Measurements from ENCODE around the gene LINGO3.

Gene LINGO3

DNA sequence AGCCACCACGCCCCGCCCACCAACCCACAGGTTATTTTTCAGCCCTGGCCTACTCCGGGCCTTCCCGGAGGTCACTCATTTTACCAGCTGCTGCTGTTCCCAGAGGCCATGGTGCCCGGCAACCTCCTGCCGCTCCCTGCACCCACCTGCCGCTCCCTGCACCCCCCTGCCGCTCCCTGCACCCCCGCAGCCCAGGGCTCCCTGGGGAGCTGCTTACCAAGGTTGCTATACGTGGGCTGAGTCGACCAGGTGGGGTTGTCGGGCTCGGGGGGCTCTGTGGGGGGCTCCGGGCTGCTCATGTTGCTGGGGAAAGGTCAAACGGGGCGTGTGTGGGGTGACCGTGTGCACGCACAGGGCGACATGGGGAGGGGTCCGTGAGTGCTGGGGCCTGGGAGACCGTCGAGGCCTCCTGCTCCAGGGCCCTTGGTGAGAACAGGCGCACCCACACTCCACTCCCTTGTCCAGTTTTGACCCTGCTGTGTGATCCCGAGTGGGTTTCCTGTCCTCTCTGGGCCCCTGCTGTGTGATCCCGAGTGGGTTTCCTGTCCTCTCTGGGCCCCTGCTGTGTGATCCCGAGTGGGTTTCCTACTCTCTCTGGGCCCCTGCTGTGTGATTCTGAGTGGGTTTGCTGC is 27.2 kb downstream of the LINGO3 start:
- DNase-seq: no peak

DNA sequence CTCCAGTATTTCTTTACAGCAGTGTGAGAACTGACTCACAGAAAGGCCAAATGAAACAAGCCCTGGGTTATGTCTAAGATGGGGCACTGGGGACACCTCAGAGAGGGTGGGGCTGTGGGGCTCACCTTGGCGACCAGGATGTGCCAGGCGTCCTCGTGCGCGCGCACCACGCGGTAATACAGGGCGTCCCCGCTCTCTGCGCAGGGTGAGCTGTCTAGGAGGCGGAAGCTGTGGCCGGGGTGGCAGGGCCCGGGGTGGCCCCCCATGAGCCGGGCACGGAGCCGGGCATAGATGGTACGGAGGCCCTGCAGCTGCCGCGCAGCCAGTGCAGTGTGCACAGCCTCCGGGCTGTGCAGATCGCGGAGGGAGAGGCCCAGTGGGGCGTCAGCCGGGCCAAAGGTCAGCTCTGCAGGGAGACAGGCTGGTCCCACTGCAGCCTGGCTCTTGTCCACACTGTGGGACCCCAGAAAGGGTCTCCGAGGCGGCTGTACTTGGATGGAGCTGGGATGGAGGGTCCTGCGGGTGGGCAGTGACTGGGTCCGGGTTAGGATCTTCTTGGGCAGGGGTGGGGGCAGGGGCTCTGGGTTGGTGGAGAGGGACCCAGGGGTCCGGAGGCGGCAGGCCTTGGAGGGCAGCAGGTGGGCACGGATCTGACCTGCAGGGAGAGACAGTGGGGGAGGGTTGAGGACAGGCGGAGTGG is 29.3 kb downstream of the LINGO3 start:
- DNase-seq: no peak

DNA sequence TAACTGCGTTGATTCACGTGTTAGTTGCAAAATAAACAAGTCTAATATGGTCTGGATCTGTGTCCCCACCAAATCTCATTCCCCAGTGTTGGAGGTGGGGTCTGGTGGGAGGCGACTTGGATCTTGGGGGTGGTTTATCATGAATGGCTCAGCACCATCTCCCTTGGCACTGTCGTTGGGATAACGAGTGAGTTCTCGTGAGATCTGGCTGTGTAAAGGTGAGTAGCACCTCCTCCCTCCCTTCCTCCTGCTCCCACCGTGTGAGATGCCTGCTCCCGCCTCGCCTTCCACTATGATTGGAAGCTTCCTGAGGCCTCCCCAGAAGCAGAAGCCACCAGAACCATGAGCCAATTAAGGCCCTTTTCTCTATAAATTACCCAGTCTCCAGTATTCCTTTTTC is 30.8 kb downstream of the LINGO3 start:
- DNase-seq: no peak

DNA sequence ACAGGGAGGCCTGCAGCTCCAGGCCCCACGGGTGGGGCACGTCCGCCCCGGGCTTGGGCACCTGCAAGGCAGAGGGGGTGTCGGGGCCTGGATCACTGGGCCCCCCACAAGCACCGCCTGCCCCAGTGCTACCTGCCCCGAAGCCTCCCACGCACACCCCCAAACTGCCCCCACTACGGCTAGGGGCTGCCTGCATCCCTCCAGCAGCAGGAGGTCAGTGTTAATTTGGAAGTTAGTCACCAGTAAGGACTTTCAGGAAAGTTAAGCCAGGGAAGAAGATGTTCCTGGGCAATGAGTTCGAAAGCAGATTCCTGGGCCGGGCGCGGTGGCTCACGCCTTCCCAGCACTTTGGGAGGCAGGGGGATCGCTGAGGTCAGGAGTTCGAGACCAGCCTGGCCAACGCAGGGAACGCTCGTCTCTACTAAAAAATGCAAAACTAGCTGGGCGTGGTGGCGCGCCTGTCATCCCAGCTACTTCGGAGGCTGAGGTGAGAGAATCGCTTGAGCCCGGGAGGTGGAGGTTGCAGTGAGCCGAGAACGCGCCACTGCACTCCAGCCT is 31.4 kb downstream of the LINGO3 start:
- no peak for DNase-seq

GRCh38 chr19:2275588-2276428 is 32.1 kb downstream of the LINGO3 start:
- DNase-seq: no peak

DNA sequence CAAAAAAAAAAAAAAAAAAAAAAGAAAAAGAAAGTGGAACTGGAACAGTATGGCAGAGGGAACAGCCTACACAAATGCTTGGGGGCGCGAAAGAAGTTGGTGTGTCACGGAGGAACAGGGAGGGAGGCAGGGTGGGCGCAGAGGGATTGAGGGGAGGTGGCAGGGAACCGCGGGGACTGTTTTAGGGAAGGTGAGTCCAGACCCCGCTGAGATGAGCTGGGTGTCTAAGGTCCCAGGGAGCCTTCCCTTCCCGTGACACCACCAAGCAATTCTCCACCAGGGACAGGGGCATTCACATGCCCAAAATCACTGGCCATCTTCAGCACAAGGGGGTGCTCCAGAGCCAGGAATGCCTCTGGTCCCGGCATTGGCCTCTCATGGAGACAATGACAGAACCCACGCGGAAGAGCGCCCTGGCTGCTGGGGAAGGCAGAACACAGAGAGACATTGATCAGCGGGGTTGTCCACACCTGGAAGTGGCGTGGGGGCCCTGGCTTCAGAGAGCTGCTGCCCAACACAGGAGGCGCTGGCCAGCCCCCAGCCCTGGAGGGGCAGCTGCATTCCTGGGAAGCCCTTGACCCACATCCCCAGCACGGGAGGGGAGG is 32.9 kb downstream of the LINGO3 start:
- peak; percentile 43 for DNase-seq

DNA sequence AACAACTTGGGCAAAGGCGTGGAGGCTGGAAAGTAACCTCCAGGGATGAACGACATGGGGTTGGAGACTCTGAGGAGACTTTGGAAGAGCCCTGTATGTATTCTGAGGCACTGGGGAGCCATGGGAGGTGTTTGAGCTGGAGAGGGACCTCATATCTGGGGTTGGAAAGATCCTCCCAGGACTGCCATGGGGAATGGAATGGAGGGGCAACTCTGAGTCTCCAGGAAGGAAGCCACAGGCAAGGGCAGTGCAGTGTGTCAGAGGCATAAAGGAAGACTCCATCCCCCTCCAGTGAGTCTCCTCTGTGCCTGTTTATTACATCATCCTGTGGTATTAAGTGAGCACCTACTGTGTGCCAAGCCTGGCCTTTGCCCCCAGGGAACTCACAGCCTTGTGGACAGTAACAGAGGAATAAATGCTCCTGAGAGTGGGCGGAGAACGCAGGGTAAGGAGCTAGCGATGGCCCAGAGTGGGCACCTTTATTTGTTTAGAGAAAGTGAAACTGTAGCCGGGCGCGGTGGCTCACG is 33.7 kb downstream of the LINGO3 start:
- no peak for DNase-seq

- DNase-seq: peak; percentile 86
These were observed 34.4 kb downstream of the LINGO3 start for GRCh38 chr19:2273356-2274184.

DNA sequence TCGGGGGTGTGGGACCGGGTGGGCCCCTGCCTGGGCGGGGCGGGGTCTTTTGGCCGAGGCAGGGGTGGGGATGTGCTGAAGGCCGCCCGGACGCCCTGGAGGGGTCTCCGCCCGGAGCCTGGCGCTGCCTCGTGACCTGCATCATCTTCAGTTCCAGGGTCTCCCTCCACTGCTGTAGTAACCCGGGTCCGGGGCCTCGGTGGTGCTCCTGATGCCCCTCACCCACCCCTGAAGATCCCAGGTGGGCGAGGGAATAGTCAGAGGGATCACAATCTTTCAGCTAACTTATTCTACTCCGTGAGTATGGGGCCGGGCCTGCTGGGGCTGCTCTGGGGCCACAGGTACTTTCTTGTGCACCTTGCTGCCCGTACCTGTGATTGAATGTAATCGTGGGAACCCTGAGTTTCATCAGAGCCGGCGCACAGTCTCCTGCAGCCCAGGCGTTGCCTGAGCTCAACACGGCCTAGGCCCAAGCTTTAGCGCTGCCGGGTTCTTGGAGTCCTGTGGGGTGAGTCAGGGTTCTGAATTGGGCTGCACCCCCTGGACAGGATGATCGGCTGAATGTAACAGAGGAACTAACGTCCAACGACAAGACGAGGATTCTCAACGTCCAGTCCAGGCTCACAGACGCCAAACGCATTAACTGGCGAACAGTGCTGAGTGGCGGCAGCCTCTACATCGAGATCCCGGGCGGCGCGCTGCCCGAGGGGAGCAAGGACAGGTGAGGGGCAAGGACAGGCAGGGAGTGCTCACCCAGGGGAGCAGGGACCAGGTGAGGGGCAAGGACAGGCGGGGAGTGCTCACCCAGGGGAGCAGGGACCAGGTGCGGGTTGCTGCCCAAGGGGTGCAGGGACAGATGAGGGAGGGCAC is 36.5 kb downstream of the LINGO3 start:
- DNase-seq: no peak

DNA sequence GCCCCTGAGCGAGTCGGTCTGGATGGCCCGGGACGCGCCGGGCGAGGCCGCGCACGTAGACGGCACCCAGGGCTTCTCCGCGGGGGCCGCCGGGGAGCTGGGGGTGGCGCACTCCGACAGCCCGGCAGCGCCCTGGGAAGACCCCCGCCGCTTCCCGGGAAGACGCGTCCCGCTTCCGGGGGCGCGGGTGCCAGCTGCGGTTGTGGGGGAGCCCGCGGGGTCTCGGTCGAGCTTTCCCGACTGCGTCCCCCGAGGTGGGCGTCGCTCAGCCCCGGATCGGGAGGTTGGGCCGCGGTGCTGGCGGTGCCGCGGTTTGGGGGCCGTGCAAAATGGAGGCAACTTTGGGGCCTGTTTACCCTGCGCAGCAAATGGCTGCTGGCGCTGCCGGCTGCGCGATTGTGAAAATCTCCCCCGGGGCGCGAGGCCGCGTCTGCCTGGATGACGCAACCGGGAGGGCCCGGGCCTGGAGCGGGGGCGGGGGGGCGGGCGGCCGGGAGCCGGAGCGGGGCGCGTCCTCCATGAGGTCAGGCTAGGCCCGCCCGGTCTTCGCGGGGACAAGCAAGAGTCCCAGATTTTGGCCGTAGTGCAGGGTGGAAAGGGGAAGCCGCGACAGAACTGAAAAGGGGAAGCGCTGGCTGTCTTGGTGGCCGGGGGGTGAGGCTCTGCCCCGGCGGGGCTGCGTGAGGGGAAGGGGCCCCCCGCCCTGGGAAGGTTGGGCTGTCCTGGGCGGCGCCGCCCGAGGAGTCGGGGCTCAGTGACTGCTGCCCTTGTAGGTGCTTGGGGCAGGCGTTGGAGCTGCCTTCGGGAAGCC is 37.3 kb downstream of the LINGO3 start:
- DNase-seq: peak; percentile 68

DNA sequence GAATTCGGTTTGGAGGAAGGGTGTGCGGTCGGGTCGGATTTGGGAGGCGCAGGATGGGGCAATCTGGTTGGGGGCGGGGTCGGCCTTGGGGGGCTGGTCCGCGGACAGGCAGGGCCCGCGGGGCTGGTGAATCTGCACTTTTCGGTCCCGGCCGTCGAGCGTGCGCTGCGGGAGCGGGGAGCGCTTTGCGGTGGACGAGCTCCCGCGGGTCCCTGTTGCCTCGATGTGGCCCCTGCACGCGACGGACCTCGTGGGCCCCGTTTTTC is 37.9 kb downstream of the LINGO3 start:
- no peak for DNase-seq

- peak; percentile 99 for DNase-seq
These were observed 38.5 kb downstream of the LINGO3 start for GRCh38 chr19:2269244-2270156.

DNA sequence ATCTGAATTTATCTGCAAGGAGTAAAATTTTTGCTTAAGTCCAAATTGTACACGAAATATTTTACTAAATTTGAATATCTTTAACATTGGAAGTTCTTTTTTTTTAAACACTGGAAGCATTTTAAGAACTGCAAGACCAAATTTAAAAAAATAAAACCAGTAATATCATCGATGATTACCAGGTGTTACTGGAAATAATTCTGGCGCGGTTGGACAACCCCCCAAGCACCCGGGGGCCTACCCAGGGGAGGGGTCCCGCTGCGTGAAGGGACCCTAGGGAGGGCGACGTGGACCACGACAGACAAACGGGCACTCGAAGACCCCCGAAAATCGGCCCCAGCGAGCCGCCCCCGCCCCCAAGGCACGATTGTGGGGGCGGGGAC is 39.1 kb downstream of the LINGO3 start:
- no peak for DNase-seq

GRCh38 chr19:2268480-2268830 is 39.5 kb downstream of the LINGO3 start:
- no peak for DNase-seq

GRCh38 chr19:2266183-2266993 is 41.6 kb downstream of the LINGO3 start:
- DNase-seq: no peak

DNA sequence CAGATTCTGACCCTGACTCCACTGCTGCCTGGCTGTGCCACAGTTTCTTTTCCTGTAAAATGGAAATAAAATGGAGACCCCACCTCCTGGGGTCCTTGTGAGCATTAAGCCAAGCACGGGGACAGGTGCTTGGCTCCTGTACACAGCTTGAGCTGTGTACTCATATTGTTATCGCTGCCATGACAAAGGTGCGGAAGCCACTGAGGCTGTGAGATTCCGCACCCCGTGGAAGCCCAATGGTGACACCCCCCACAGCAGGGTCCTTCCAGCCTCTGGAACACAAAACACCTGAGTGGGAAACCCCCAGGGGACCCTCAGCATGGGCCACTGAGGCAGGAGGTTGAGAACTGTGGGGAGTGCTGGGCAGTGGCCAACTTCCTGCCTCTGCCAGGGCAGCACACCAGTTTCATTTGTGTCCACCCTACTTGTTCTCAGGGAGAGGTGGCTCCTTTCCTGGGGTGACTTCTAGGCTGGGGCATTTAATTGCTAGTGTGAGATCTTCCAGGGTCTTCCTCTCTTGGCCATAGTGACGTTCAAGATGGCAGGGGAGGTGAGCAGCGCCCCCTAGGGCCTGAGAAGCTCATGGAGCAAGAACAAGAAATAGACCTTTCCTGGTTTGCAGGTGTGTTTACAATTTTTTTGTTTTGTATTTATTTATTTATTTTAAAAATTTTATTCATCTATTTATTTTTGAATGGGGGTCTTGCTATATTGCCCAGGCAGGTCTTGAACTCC is 46.3 kb downstream of the LINGO3 start:
- DNase-seq: peak; percentile 62

DNA sequence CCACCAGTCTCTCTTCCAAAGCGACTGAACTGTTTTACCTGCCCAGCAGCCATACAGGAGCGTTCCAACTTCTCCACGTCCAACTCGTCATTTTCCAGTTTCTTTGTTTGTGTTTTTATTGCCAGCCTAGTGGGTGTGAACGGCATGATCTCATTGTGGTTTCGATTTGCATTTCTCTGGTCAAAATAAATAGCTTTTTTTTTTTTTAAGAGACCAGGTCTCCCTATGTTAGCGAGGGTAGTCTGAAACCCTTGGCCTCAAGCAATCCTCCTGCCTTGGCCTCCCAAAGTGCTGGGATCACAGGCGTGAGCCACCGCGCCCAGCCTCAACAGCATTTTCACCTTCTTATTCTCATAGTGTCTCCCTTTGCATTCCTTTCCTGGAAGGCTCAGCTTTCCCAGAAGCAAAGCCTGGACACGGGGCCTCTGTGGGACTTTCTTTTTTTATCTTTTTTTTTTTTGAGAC is 47.6 kb downstream of the LINGO3 start:
- DNase-seq: no peak

DNA sequence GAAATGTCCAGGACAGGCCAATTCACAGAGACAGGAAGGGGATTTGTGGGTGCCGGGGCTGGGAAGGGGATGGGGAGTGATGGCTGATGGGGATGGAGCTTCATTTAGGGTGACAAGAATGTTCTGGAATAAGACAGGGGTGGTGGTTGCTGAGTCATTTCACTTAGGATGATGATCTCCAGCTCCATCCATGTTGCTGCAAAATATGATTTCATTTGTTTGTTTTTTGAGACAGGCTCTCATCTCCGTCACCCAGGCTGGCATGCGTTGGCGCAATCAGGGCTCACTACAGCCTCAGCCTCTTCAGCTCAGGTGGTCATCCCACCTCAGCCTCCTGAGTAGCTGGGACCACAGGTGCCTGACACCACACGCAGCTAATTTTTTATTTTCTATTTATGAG is 48.6 kb downstream of the LINGO3 start:
- DNase-seq: no peak
